GM19463 (cell line): Measurements from ENCODE around the gene PTHLH.

ENCODE experiments used
- ATAC-seq: cut with Tn5 transposase; IDR thresholded peaks from one replicate; pipeline ENCODE4 v1.9.1; 2021; ENCODE audit warnings: mild to moderate bottlenecking, moderate library complexity; ENCODE audit not compliant: unreplicated experiment

Gene PTHLH

GRCh38 chr12:27975222-27976136, 2.9 kb upstream of the PTHLH start:
- no peak for ATAC-seq

GRCh38 chr12:27974735-27975221, 2.2 kb upstream of the PTHLH start:
- no peak for ATAC-seq

- no peak for ATAC-seq
These were observed 956 bp upstream of the PTHLH start for GRCh38 chr12:27973487-27973890.

- no peak for ATAC-seq
These were observed 927 bp downstream of the PTHLH start for GRCh38 chr12:27971606-27972005.

- ATAC-seq = no peak
These were observed 1.4 kb downstream of the PTHLH start for GRCh38 chr12:27971121-27971489.

- ATAC-seq = peak; percentile 23
These were observed 2.0 kb downstream of the PTHLH start for GRCh38 chr12:27970401-27971120.

- ATAC-seq = peak; percentile 73
These were observed 2.7 kb downstream of the PTHLH start for GRCh38 chr12:27969624-27970400.

GRCh38 chr12:27968972-27969623, 3.4 kb downstream of the PTHLH start:
- no peak for ATAC-seq

- no peak for ATAC-seq
These were observed 4.9 kb downstream of the PTHLH start for GRCh38 chr12:27967551-27968054.

GRCh38 chr12:27966870-27967269, 5.7 kb downstream of the PTHLH start:
- no peak for ATAC-seq

- no peak for ATAC-seq
These were observed 6.6 kb downstream of the PTHLH start for GRCh38 chr12:27965966-27966365.

GRCh38 chr12:27965411-27965810, 7.1 kb downstream of the PTHLH start:
- ATAC-seq = no peak

GRCh38 chr12:27964123-27964522, 8.4 kb downstream of the PTHLH start:
- no peak for ATAC-seq

GRCh38 chr12:27960821-27961220, 11.7 kb downstream of the PTHLH start:
- ATAC-seq = no peak

- no peak for ATAC-seq
These were observed 13.9 kb downstream of the PTHLH start for GRCh38 chr12:27958675-27959074.

GRCh38 chr12:27957366-27957765, 15.2 kb downstream of the PTHLH start:
- no peak for ATAC-seq

GRCh38 chr12:27953817-27954216, 18.7 kb downstream of the PTHLH start:
- ATAC-seq = no peak

- no peak for ATAC-seq
These were observed 19.2 kb downstream of the PTHLH start for GRCh38 chr12:27953348-27953747.

- ATAC-seq = no peak
These were observed 20.0 kb downstream of the PTHLH start for GRCh38 chr12:27952510-27952909.

- ATAC-seq = no peak
These were observed 20.6 kb downstream of the PTHLH start for GRCh38 chr12:27951898-27952297.
